GM23338 (cell line): ENCODE measurements around the gene MITF. TPM values are rescaled to one million over a fixed set of nuclear protein-coding genes. Genes with fewer than 3 reads are reported as not detected.

Experiments used
- ATAC-seq: fragments of 200-7000 bp; cut with Tn5 transposase; 3 replicates; pipeline ENCODE4 v1.9.1; 2020
- DNase-seq: peaks from one replicate; pipeline ENCODE4 v3.0.0-alpha.2; 2015; ENCODE audit warnings: low spot score
- H2AFZ ChIP-seq: fragments of 200-600 bp; sonication (generic); 2 replicates; pipeline ENCODE4 v1.8.0; 2016; ENCODE audit warnings: antibody characterized with exemption, mild to moderate bottlenecking, moderate library complexity
- H3F3A ChIP-seq: fragments of 200-600 bp; sonication (generic); replicated peaks from 2 replicates; pipeline ENCODE4 v1.8.0; 2017; ENCODE audit warnings: antibody characterized with exemption, mixed run types, low read depth
- H3K27ac ChIP-seq: fragments of 200-600 bp; sonication (generic); 2 replicates; pipeline ENCODE4 v1.6.1; 2016; ENCODE audit warnings: low read depth
- H3K27me3 ChIP-seq: fragments of 200-600 bp; sonication (generic); 2 replicates; pipeline ENCODE4 v1.8.0; 2016; ENCODE audit warnings: mild to moderate bottlenecking, mixed run types, moderate library complexity; ENCODE audit not compliant: insufficient read depth
- H3K36me3 ChIP-seq: fragments of 200-600 bp; sonication (generic); 2 replicates; pipeline ENCODE4 v1.8.0; 2016; ENCODE audit warnings: mild to moderate bottlenecking; ENCODE audit not compliant: insufficient read depth
- H3K4me1 ChIP-seq: fragments of 200-600 bp; sonication (generic); 2 replicates; pipeline ENCODE4 v1.8.0; 2016; ENCODE audit warnings: mild to moderate bottlenecking, moderate library complexity; ENCODE audit not compliant: insufficient read depth
- H3K4me2 ChIP-seq: fragments of 200-600 bp; sonication (generic); 2 replicates; pipeline ENCODE4 v1.7.1; 2017; ENCODE audit warnings: mixed run types
- H3K4me3 ChIP-seq: fragments of 200-600 bp; sonication (generic); 2 replicates; pipeline ENCODE4 v1.6.1; 2016; ENCODE audit warnings: mixed run types
- H3K79me2 ChIP-seq: fragments of 200-600 bp; sonication (generic); replicated peaks from 2 replicates; pipeline ENCODE4 v1.8.0; 2017; ENCODE audit warnings: mild to moderate bottlenecking; ENCODE audit not compliant: insufficient read depth
- H3K9me2 ChIP-seq: fragments of 200-600 bp; sonication (generic); 2 replicates; pipeline ENCODE4 v1.8.0; 2017; ENCODE audit not compliant: insufficient read depth
- H4K20me1 ChIP-seq: fragments of 200-600 bp; sonication (generic); replicated peaks from 2 replicates; pipeline ENCODE4 v1.8.0; 2017; ENCODE audit warnings: mild to moderate bottlenecking; ENCODE audit not compliant: insufficient read depth
- H3K27ac Mint-ChIP-seq: 2 replicates; pipeline ENCODE4 v1.8.0; 2020; ENCODE audit warnings: inconsistent platforms, mild to moderate bottlenecking, moderate library complexity, mixed read lengths
- H3K27me3 Mint-ChIP-seq: 3 replicates; pipeline ENCODE4 v1.8.0; 2022; ENCODE audit warnings: low read depth, mild to moderate bottlenecking, moderate library complexity, mixed read lengths, inconsistent platforms; ENCODE audit not compliant: insufficient read depth, poor library complexity
- H3K36me3 Mint-ChIP-seq: 3 replicates; pipeline ENCODE4 v1.8.0; 2021; ENCODE audit warnings: low read depth, mild to moderate bottlenecking, inconsistent platforms, moderate library complexity, mixed read lengths
- H3K4me1 Mint-ChIP-seq: 3 replicates; pipeline ENCODE4 v1.8.0; 2020; ENCODE audit warnings: mild to moderate bottlenecking, inconsistent platforms, mixed read lengths
- H3K4me3 Mint-ChIP-seq: 3 replicates; pipeline ENCODE4 v1.8.0; 2021; ENCODE audit warnings: moderate library complexity, mild to moderate bottlenecking, inconsistent platforms, mixed read lengths
- H3K9me3 Mint-ChIP-seq: 3 replicates; pipeline ENCODE4 v1.8.0; 2020; ENCODE audit warnings: moderate library complexity, mild to moderate bottlenecking, inconsistent platforms, mixed read lengths
- CREB1 ChIP-seq: fragments of 250-450 bp; sonication (Bioruptor Pico); IDR thresholded peaks from 2 replicates; pipeline ENCODE4 v1.5.0; 2020; ENCODE audit warnings: low read depth, mild to moderate bottlenecking, moderate library complexity
- EZH2 ChIP-seq: fragments of 200-600 bp; sonication (generic); IDR thresholded peaks from one replicate; pipeline ENCODE4 v1.8.0; 2017; ENCODE audit warnings: antibody characterized with exemption, mild to moderate bottlenecking, low read depth; ENCODE audit not compliant: unreplicated experiment
- EZH2phosphoT487 ChIP-seq: fragments of 200-600 bp; sonication (generic); IDR thresholded peaks from one replicate; pipeline ENCODE4 v1.8.1; 2018; ENCODE audit warnings: antibody characterized with exemption; ENCODE audit not compliant: unreplicated experiment
- JUNB ChIP-seq: IDR thresholded peaks from one replicate; pipeline ENCODE4 v1.6.1; 2016; ENCODE audit warnings: antibody characterized with exemption; ENCODE audit not compliant: unreplicated experiment
- NANOG ChIP-seq: IDR thresholded peaks from 2 replicates; pipeline ENCODE4 v1.6.1; 2016; ENCODE audit warnings: antibody characterized with exemption, borderline replicate concordance
- ZNF114 ChIP-seq: fragments of 250-450 bp; sonication (Bioruptor Pico); IDR thresholded peaks from 2 replicates; pipeline ENCODE4 v1.5.0; 2020; ENCODE audit warnings: mild to moderate bottlenecking, moderate library complexity
- polyA plus RNA-seq: library from polyadenylated mRNA; unstranded; fragments of >200 nt; fragmentation: Nextera tagmentation; extraction: Ambion mirVana; gene quantifications from 2 replicates; pipeline ENCODE4 v1.2.1, GENCODE V29; 2016
- total RNA-seq: library from RNA; depleted of rRNA; stranded (reverse); fragments of >200 nt; shearing (Covaris generic); gene quantifications from 2 replicates; pipeline ENCODE4 v1.2.3, GENCODE V29; 2014
- TF ChIP-seq, protein P1 (sequence below): IDR thresholded peaks from one replicate; pipeline ENCODE4 v1.6.1; 2018; ENCODE audit warnings: antibody characterized with exemption; ENCODE audit not compliant: unreplicated experiment
- TF ChIP-seq, protein P2 (sequence below): fragments of 250-450 bp; sonication (Bioruptor Pico); IDR thresholded peaks from 2 replicates; pipeline ENCODE4 v1.5.0; 2020; ENCODE audit warnings: mild to moderate bottlenecking, moderate library complexity

MITF gene
- total and polyA plus RNA-seq, 2 experiments from 2014 or later, result 1.9 to 2.4 TPM

DNA sequence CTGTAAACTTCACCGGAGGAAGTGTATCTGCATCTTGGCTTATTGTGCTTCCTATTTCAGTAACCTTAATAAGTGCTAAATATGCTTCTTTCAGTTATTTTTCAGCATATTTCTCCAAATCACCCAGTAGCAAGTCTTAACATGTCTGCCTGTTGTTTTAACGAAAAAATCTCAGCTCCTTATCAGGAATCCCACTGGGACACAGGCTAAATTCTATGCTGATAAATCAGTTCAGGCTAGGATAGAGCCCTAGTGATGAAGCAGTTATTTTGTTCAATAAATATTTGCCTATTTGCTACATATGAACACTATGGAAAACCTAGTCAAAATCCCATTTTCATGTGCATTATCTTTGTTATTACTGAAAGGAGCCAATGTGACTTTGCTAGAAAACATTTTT, 8.2 kb upstream of the MITF start:
- H3K27ac Mint-ChIP-seq, result no peak overlapping the region
- no peaks in the 10 kb centered on the region for H3K36me3 Mint-ChIP-seq
- H3K4me3 Mint-ChIP-seq, result no peak overlapping the region
- H3K4me3 ChIP-seq, result no peak overlapping the region
- peaks cover 3% of the 10 kb centered on the region; the same call in 1 of the 2 replicates for H3K27me3 ChIP-seq
- no peaks in the 10 kb centered on the region for H3K36me3 ChIP-seq
- DNase-seq (no peak), ATAC-seq (no peak)
- H3K9me2 ChIP-seq, result 0 out of 2 replicates have a peak, but pooled peaks cover 2% of the 10 kb centered on the region
- H2AFZ ChIP-seq, result no peak overlapping the region
- H3K4me1 Mint-ChIP-seq, result peaks cover 7% of the 10 kb centered on the region
- no peaks in the 10 kb centered on the region for H3K79me2 ChIP-seq
- no peak overlapping the region for H3K27ac ChIP-seq
- no peaks in the 10 kb centered on the region for H3K27me3 Mint-ChIP-seq
- no peaks in the 10 kb centered on the region for H3F3A ChIP-seq
- peaks cover 3% of the 10 kb centered on the region; the same call in 1 of the 2 replicates for H3K4me1 ChIP-seq
- no peak overlapping the region for H3K4me2 ChIP-seq
- H4K20me1 ChIP-seq, result no peaks in the 10 kb centered on the region
- TF ChIP-seq, protein P1, sequence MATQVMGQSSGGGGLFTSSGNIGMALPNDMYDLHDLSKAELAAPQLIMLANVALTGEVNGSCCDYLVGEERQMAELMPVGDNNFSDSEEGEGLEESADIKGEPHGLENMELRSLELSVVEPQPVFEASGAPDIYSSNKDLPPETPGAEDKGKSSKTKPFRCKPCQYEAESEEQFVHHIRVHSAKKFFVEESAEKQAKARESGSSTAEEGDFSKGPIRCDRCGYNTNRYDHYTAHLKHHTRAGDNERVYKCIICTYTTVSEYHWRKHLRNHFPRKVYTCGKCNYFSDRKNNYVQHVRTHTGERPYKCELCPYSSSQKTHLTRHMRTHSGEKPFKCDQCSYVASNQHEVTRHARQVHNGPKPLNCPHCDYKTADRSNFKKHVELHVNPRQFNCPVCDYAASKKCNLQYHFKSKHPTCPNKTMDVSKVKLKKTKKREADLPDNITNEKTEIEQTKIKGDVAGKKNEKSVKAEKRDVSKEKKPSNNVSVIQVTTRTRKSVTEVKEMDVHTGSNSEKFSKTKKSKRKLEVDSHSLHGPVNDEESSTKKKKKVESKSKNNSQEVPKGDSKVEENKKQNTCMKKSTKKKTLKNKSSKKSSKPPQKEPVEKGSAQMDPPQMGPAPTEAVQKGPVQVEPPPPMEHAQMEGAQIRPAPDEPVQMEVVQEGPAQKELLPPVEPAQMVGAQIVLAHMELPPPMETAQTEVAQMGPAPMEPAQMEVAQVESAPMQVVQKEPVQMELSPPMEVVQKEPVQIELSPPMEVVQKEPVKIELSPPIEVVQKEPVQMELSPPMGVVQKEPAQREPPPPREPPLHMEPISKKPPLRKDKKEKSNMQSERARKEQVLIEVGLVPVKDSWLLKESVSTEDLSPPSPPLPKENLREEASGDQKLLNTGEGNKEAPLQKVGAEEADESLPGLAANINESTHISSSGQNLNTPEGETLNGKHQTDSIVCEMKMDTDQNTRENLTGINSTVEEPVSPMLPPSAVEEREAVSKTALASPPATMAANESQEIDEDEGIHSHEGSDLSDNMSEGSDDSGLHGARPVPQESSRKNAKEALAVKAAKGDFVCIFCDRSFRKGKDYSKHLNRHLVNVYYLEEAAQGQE, result no peak
- no peak for TF ChIP-seq EZH2phosphoT487
- no peak for TF ChIP-seq EZH2
- TF ChIP-seq NANOG, result no peak
- no peak for TF ChIP-seq ZNF114 (CRISPR knock-in tag)
- no peak for TF ChIP-seq JUNB
- no peak for TF ChIP-seq CREB1
- TF ChIP-seq, protein P2, sequence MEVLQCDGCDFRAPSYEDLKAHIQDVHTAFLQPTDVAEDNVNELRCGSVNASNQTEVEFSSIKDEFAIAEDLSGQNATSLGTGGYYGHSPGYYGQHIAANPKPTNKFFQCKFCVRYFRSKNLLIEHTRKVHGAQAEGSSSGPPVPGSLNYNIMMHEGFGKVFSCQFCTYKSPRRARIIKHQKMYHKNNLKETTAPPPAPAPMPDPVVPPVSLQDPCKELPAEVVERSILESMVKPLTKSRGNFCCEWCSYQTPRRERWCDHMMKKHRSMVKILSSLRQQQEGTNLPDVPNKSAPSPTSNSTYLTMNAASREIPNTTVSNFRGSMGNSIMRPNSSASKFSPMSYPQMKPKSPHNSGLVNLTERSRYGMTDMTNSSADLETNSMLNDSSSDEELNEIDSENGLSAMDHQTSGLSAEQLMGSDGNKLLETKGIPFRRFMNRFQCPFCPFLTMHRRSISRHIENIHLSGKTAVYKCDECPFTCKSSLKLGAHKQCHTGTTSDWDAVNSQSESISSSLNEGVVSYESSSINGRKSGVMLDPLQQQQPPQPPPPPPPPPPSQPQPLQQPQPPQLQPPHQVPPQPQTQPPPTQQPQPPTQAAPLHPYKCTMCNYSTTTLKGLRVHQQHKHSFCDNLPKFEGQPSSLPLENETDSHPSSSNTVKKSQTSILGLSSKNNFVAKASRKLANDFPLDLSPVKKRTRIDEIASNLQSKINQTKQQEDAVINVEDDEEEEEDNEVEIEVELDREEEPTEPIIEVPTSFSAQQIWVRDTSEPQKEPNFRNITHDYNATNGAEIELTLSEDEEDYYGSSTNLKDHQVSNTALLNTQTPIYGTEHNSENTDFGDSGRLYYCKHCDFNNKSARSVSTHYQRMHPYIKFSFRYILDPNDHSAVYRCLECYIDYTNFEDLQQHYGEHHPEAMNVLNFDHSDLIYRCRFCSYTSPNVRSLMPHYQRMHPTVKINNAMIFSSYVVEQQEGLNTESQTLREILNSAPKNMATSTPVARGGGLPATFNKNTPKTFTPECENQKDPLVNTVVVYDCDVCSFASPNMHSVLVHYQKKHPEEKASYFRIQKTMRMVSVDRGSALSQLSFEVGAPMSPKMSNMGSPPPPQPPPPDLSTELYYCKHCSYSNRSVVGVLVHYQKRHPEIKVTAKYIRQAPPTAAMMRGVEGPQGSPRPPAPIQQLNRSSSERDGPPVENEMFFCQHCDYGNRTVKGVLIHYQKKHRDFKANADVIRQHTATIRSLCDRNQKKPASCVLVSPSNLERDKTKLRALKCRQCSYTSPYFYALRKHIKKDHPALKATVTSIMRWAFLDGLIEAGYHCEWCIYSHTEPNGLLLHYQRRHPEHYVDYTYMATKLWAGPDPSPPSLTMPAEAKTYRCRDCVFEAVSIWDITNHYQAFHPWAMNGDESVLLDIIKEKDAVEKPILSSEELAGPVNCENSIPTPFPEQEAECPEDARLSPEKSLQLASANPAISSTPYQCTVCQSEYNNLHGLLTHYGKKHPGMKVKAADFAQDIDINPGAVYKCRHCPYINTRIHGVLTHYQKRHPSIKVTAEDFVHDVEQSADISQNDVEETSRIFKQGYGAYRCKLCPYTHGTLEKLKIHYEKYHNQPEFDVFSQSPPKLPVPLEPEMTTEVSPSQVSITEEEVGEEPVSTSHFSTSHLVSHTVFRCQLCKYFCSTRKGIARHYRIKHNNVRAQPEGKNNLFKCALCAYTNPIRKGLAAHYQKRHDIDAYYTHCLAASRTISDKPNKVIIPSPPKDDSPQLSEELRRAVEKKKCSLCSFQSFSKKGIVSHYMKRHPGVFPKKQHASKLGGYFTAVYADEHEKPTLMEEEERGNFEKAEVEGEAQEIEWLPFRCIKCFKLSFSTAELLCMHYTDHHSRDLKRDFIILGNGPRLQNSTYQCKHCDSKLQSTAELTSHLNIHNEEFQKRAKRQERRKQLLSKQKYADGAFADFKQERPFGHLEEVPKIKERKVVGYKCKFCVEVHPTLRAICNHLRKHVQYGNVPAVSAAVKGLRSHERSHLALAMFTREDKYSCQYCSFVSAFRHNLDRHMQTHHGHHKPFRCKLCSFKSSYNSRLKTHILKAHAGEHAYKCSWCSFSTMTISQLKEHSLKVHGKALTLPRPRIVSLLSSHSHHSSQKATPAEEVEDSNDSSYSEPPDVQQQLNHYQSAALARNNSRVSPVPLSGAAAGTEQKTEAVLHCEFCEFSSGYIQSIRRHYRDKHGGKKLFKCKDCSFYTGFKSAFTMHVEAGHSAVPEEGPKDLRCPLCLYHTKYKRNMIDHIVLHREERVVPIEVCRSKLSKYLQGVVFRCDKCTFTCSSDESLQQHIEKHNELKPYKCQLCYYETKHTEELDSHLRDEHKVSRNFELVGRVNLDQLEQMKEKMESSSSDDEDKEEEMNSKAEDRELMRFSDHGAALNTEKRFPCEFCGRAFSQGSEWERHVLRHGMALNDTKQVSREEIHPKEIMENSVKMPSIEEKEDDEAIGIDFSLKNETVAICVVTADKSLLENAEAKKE (CRISPR knock-in tag), result no peak
- no peaks in the 10 kb centered on the region for H3K9me3 Mint-ChIP-seq
